Measurements from ENCODE around the gene POR.

POR gene

GRCh38 chr7:75924256-75924655 lies 9.3 kb downstream of the POR start:
- no peaks in the 10 kb centered on the region for H3K27me3 ChIP-seq (replicated peaks; ENCODE audit: insufficient read depth, low read length)
- H3K4me3 ChIP-seq (ENCODE audit: low read length), result no peak overlapping the region
- H3K9me2 ChIP-seq (replicated peaks; ENCODE audit: insufficient read depth, low read length), result no peaks in the 10 kb centered on the region
- no peak for DNase-seq
- no peak overlapping the region for H3K9ac ChIP-seq (ENCODE audit: low read length)
- no peaks in the 10 kb centered on the region for H4K20me1 ChIP-seq (ENCODE audit: insufficient read depth, low read length)
- H3K36me3 ChIP-seq (replicated peaks; ENCODE audit: insufficient read depth, low read length), result no peaks in the 10 kb centered on the region
- no peak overlapping the region for H3K27ac ChIP-seq (ENCODE audit: low read length)
- H3K79me2 ChIP-seq (ENCODE audit: low read length), result peaks cover 47% of the 10 kb centered on the region
- no peaks in the 10 kb centered on the region; the same call in 1 of the 2 replicates for H3K4me1 ChIP-seq (ENCODE audit: low read length)
- no peak overlapping the region for H2AFZ ChIP-seq (ENCODE audit: low read length)
- no peaks in the 10 kb centered on the region for H3F3A ChIP-seq (ENCODE audit: insufficient read depth, low read length)
- no peak overlapping the region for H3K4me2 ChIP-seq (ENCODE audit: low read depth, low read length)
- H3K9me3 ChIP-seq (replicated peaks; ENCODE audit: insufficient read depth, low read length), result no peaks in the 10 kb centered on the region
- TF ChIP-seq EZH2 (optimal IDR thresholded peaks at IDR 0.05; ENCODE audit: low read depth, low read length), result no peak
- TF ChIP-seq CTCF (IDR thresholded peaks at IDR 0.05; ENCODE audit: low read length), result no peak
- no peak for TF ChIP-seq EZH2phosphoT487 (IDR thresholded peaks at IDR 0.05; ENCODE audit: low read length)

- Histone ChIP-seq H3K27ac (ENCODE audit: low read length) (no peak overlapping the region), H3K9me3 (replicated peaks; ENCODE audit: insufficient read depth, low read length) (no peaks in the 10 kb centered on the region), H3K79me2 (ENCODE audit: low read length) (peaks cover 41% of the 10 kb centered on the region), H3K9ac (ENCODE audit: low read length) (no peak overlapping the region), H3K4me3 (ENCODE audit: low read length) (no peak overlapping the region), H3K4me2 (ENCODE audit: low read depth, low read length) (no peak overlapping the region), H3F3A (ENCODE audit: insufficient read depth, low read length) (no peaks in the 10 kb centered on the region), H3K36me3 (replicated peaks; ENCODE audit: insufficient read depth, low read length) (no peaks in the 10 kb centered on the region), H2AFZ (ENCODE audit: low read length) (no peak overlapping the region), H3K4me1 (ENCODE audit: low read length) (no peaks in the 10 kb centered on the region; the same call in 1 of the 2 replicates), H4K20me1 (ENCODE audit: insufficient read depth, low read length) (no peaks in the 10 kb centered on the region), H3K27me3 (replicated peaks; ENCODE audit: insufficient read depth, low read length) (no peaks in the 10 kb centered on the region), H3K9me2 (replicated peaks; ENCODE audit: insufficient read depth, low read length) (no peaks in the 10 kb centered on the region)
- TF ChIP-seq EZH2phosphoT487 (IDR thresholded peaks at IDR 0.05; ENCODE audit: low read length), result no peak
- TF ChIP-seq EZH2 (optimal IDR thresholded peaks at IDR 0.05; ENCODE audit: low read depth, low read length), result no peak
- DNase-seq, result no peak
Observed at GRCh38 chr7:75924889-75925288, 9.9 kb downstream of the POR start.

GRCh38 chr7:75925717-75926435 lies 10.9 kb downstream of the POR start:
- H3K4me2 ChIP-seq (ENCODE audit: low read depth, low read length), result no peak overlapping the region
- no peak overlapping the region for H2AFZ ChIP-seq (ENCODE audit: low read length)
- no peaks in the 10 kb centered on the region for H3F3A ChIP-seq (ENCODE audit: insufficient read depth, low read length)
- H3K4me1 ChIP-seq (ENCODE audit: low read length), result no peaks in the 10 kb centered on the region; the same call in 1 of the 2 replicates
- H3K27me3 ChIP-seq (replicated peaks; ENCODE audit: insufficient read depth, low read length), result no peaks in the 10 kb centered on the region
- no peak overlapping the region for H3K27ac ChIP-seq (ENCODE audit: low read length)
- TF ChIP-seq EZH2phosphoT487 (IDR thresholded peaks at IDR 0.05; ENCODE audit: low read length) (no peak), CTCF (IDR thresholded peaks at IDR 0.05; ENCODE audit: low read length) (no peak), EZH2 (optimal IDR thresholded peaks at IDR 0.05; ENCODE audit: low read depth, low read length) (no peak)
- no peaks in the 10 kb centered on the region for H4K20me1 ChIP-seq (ENCODE audit: insufficient read depth, low read length)
- no peaks in the 10 kb centered on the region for H3K9me2 ChIP-seq (replicated peaks; ENCODE audit: insufficient read depth, low read length)
- H3K36me3 ChIP-seq (replicated peaks; ENCODE audit: insufficient read depth, low read length), result no peaks in the 10 kb centered on the region
- H3K9me3 ChIP-seq (replicated peaks; ENCODE audit: insufficient read depth, low read length), result no peaks in the 10 kb centered on the region
- no peak overlapping the region for H3K4me3 ChIP-seq (ENCODE audit: low read length)
- DNase-seq, result no peak
- H3K9ac ChIP-seq (ENCODE audit: low read length), result no peak overlapping the region
- H3K79me2 ChIP-seq (ENCODE audit: low read length), result peaks cover 33% of the 10 kb centered on the region

- no peaks in the 10 kb centered on the region for H3K9me2 ChIP-seq (replicated peaks; ENCODE audit: insufficient read depth, low read length)
- H3K9ac ChIP-seq (ENCODE audit: low read length), result no peak overlapping the region
- no peak for DNase-seq
- H3K4me3 ChIP-seq (ENCODE audit: low read length), result no peak overlapping the region
- TF ChIP-seq EZH2 (optimal IDR thresholded peaks at IDR 0.05; ENCODE audit: low read depth, low read length), result no peak
- no peak for TF ChIP-seq EZH2phosphoT487 (IDR thresholded peaks at IDR 0.05; ENCODE audit: low read length)
- TF ChIP-seq CTCF (IDR thresholded peaks at IDR 0.05; ENCODE audit: low read length), result no peak
- H4K20me1 ChIP-seq (ENCODE audit: insufficient read depth, low read length), result no peaks in the 10 kb centered on the region
- H3K36me3 ChIP-seq (replicated peaks; ENCODE audit: insufficient read depth, low read length), result no peaks in the 10 kb centered on the region
- H3F3A ChIP-seq (ENCODE audit: insufficient read depth, low read length), result no peaks in the 10 kb centered on the region
- H3K27ac ChIP-seq (ENCODE audit: low read length), result no peak overlapping the region
- no peak overlapping the region for H3K4me2 ChIP-seq (ENCODE audit: low read depth, low read length)
- H3K79me2 ChIP-seq (ENCODE audit: low read length), result peaks cover 18% of the 10 kb centered on the region
- H3K9me3 ChIP-seq (replicated peaks; ENCODE audit: insufficient read depth, low read length), result no peaks in the 10 kb centered on the region
- H3K27me3 ChIP-seq (replicated peaks; ENCODE audit: insufficient read depth, low read length), result no peaks in the 10 kb centered on the region
- H3K4me1 ChIP-seq (ENCODE audit: low read length), result no peaks in the 10 kb centered on the region; the same call in 1 of the 2 replicates
- no peak overlapping the region for H2AFZ ChIP-seq (ENCODE audit: low read length)
Observed at GRCh38 chr7:75928568-75928914, 13.6 kb downstream of the POR start.
